Measurements from ENCODE around the gene ADGRL3.

The ADGRL3 gene

DNA sequence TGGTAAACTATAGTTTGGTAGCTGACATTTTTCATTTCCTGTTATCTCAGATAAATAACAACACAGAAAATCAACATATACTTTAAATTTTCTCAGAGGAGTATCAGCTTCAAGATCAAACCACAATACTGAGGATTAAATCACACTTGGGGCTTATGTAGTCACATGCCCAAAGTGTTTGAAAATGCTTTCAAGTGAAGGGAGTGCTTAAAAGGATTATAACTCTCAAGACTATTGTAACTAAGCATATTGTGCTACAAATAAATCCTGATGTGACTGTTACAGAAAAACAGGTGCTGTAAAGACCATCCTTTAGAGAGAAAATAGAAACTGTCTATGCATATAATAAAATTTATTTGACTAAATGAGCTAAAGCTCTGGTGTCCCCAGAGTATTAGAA is 887.6 kb downstream of the ADGRL3 start:
- Histone ChIP-seq H2AFZ (ENCODE audit: low read length, unreplicated experiment) (no peak overlapping the region), H3K4me3 (ENCODE audit: low read depth, low read length) (no peak overlapping the region), H3K27ac (ENCODE audit: low read depth, low read length) (no peak overlapping the region), H3K79me2 (ENCODE audit: control insufficient read depth, insufficient read depth, low read length, unreplicated experiment) (no peaks in the 10 kb centered on the region), H3K4me1 (ENCODE audit: control insufficient read depth, insufficient read depth, low read length, unreplicated experiment) (no peaks in the 10 kb centered on the region), H3K36me3 (ENCODE audit: insufficient read depth, low read length) (no peaks in the 10 kb centered on the region), H3K27me3 (ENCODE audit: insufficient read depth, low read length) (no peaks in the 10 kb centered on the region)

GRCh38 chr4:62093735-62094134 is 893.6 kb downstream of the ADGRL3 start:
- H3K4me3 ChIP-seq (ENCODE audit: low read depth, low read length): no peak overlapping the region
- H3K27ac ChIP-seq (ENCODE audit: low read depth, low read length): no peak overlapping the region
- no peaks in the 10 kb centered on the region for H3K27me3 ChIP-seq (ENCODE audit: insufficient read depth, low read length)
- H3K4me1 ChIP-seq (ENCODE audit: control insufficient read depth, insufficient read depth, low read length, unreplicated experiment): no peaks in the 10 kb centered on the region
- no peak overlapping the region for H2AFZ ChIP-seq (ENCODE audit: low read length, unreplicated experiment)
- H3K79me2 ChIP-seq (ENCODE audit: control insufficient read depth, insufficient read depth, low read length, unreplicated experiment): no peaks in the 10 kb centered on the region
- no peaks in the 10 kb centered on the region for H3K36me3 ChIP-seq (ENCODE audit: insufficient read depth, low read length)

GRCh38 chr4:62096881-62097280 is 896.8 kb downstream of the ADGRL3 start:
- Histone ChIP-seq H3K36me3 (ENCODE audit: insufficient read depth, low read length) (no peaks in the 10 kb centered on the region), H2AFZ (ENCODE audit: low read length, unreplicated experiment) (no peak overlapping the region), H3K4me3 (ENCODE audit: low read depth, low read length) (no peak overlapping the region), H3K4me1 (ENCODE audit: control insufficient read depth, insufficient read depth, low read length, unreplicated experiment) (no peaks in the 10 kb centered on the region), H3K27ac (ENCODE audit: low read depth, low read length) (no peak overlapping the region), H3K27me3 (ENCODE audit: insufficient read depth, low read length) (no peaks in the 10 kb centered on the region), H3K79me2 (ENCODE audit: control insufficient read depth, insufficient read depth, low read length, unreplicated experiment) (no peaks in the 10 kb centered on the region)

DNA sequence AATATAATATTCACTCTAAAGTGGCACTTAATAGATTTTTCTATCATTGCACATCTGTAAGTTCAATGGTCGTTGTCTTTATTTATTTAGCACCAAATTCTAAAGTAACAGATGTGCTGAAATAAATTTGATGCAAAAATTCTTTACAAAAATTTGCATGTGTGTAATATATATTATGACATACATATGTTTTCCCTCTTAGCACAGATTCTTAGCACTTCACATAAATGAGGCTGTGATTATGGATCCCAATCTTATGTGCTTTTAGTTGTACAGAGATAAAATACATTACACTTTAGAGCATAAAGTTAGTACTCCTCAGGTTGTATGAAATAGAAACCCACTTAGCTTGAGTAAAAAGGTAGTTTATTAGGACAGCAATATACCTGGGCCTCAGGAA is 915.1 kb downstream of the ADGRL3 start:
- H3K4me3 ChIP-seq (ENCODE audit: low read depth, low read length): no peak overlapping the region
- no peaks in the 10 kb centered on the region for H3K36me3 ChIP-seq (ENCODE audit: insufficient read depth, low read length)
- no peaks in the 10 kb centered on the region for H3K27me3 ChIP-seq (ENCODE audit: insufficient read depth, low read length)
- H3K27ac ChIP-seq (ENCODE audit: low read depth, low read length): no peak overlapping the region
- H2AFZ ChIP-seq (ENCODE audit: low read length, unreplicated experiment): no peak overlapping the region
- no peaks in the 10 kb centered on the region for H3K4me1 ChIP-seq (ENCODE audit: control insufficient read depth, insufficient read depth, low read length, unreplicated experiment)
- H3K79me2 ChIP-seq (ENCODE audit: control insufficient read depth, insufficient read depth, low read length, unreplicated experiment): no peaks in the 10 kb centered on the region

GRCh38 chr4:62117886-62118285 is 917.8 kb downstream of the ADGRL3 start:
- H3K4me1 ChIP-seq (ENCODE audit: control insufficient read depth, insufficient read depth, low read length, unreplicated experiment): no peaks in the 10 kb centered on the region
- no peak overlapping the region for H3K27ac ChIP-seq (ENCODE audit: low read depth, low read length)
- no peak overlapping the region for H2AFZ ChIP-seq (ENCODE audit: low read length, unreplicated experiment)
- no peaks in the 10 kb centered on the region for H3K36me3 ChIP-seq (ENCODE audit: insufficient read depth, low read length)
- no peaks in the 10 kb centered on the region for H3K79me2 ChIP-seq (ENCODE audit: control insufficient read depth, insufficient read depth, low read length, unreplicated experiment)
- H3K4me3 ChIP-seq (ENCODE audit: low read depth, low read length): no peak overlapping the region
- no peaks in the 10 kb centered on the region for H3K27me3 ChIP-seq (ENCODE audit: insufficient read depth, low read length)

DNA sequence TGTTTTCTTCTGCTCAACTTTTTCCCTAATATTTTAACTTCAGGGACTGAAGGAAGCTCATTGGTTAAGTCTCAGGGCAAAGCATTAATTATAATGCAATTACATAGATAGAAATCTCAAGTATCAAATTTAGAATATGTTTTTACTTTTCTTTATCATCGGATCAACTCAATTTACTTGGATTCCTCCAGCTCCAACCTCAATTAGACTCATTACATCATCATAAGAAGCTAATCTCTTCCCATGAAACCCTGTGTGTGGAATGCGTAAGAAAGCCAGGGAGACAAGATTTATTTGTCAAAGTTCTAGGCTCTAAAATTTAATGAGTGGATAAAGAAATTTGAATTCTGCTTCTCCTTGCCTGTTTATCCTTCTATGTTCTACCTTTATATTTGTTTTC is 918.4 kb downstream of the ADGRL3 start:
- H3K27ac ChIP-seq (ENCODE audit: low read depth, low read length): no peak overlapping the region
- H3K4me3 ChIP-seq (ENCODE audit: low read depth, low read length): no peak overlapping the region
- no peaks in the 10 kb centered on the region for H3K4me1 ChIP-seq (ENCODE audit: control insufficient read depth, insufficient read depth, low read length, unreplicated experiment)
- no peak overlapping the region for H2AFZ ChIP-seq (ENCODE audit: low read length, unreplicated experiment)
- H3K27me3 ChIP-seq (ENCODE audit: insufficient read depth, low read length): no peaks in the 10 kb centered on the region
- H3K79me2 ChIP-seq (ENCODE audit: control insufficient read depth, insufficient read depth, low read length, unreplicated experiment): no peaks in the 10 kb centered on the region
- no peaks in the 10 kb centered on the region for H3K36me3 ChIP-seq (ENCODE audit: insufficient read depth, low read length)

DNA sequence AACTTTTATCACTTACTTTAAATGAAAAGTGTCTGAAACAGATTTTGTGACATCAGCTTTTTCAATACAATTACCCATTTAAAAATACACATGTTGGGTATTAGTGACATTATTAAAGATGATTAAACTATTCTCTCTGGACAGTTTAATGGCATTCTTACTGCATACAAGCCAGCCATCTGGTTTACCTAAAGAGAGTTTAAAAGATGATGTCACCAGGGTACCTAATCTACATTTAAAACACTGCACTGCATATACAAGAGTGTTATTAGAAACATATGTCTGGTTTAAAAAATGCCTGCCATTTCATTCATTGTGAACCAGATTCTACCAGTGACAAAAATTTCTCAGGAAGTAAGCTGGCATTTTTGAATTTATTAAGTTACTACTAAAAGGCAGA is 919.1 kb downstream of the ADGRL3 start:
- H3K4me3 ChIP-seq (ENCODE audit: low read depth, low read length): no peak overlapping the region
- no peak overlapping the region for H2AFZ ChIP-seq (ENCODE audit: low read length, unreplicated experiment)
- H3K27me3 ChIP-seq (ENCODE audit: insufficient read depth, low read length): no peaks in the 10 kb centered on the region
- no peaks in the 10 kb centered on the region for H3K79me2 ChIP-seq (ENCODE audit: control insufficient read depth, insufficient read depth, low read length, unreplicated experiment)
- no peaks in the 10 kb centered on the region for H3K36me3 ChIP-seq (ENCODE audit: insufficient read depth, low read length)
- H3K4me1 ChIP-seq (ENCODE audit: control insufficient read depth, insufficient read depth, low read length, unreplicated experiment): no peaks in the 10 kb centered on the region
- H3K27ac ChIP-seq (ENCODE audit: low read depth, low read length): no peak overlapping the region

DNA sequence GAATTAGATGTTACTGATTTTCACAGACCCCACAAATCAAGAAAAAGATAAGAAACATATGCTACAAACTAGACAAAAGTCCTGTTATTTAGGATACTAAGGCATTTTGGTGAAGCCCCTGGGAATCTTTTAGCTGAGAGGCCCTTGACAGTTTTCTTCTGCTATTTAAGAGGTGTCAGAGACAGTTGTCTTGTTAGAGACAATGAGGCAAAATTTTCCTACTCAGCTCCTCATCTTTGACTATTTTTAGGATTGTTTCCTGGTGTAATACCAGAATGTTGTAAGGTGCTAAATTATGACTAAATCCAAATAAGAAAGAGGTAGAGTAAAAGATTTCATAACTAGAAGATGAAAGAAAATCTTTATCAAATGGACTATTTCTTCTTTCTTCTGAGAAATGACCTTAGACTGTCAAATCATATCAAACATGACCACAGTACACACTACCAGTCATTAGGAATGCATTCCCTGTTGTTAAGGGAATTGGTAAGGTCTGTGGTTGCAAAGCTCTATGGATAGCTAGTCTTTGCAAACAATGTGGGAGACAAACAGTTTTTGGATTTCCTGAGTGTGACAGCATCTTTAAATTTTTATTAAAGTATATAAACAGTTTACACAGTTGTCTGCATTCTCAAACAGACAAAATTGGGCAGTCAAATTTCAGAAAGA is 926.1 kb downstream of the ADGRL3 start:
- Histone ChIP-seq H3K4me1 (ENCODE audit: control insufficient read depth, insufficient read depth, low read length, unreplicated experiment) (no peaks in the 10 kb centered on the region), H3K27ac (ENCODE audit: low read depth, low read length) (no peak overlapping the region), H3K36me3 (ENCODE audit: insufficient read depth, low read length) (no peaks in the 10 kb centered on the region), H3K4me3 (ENCODE audit: low read depth, low read length) (no peak overlapping the region), H3K79me2 (ENCODE audit: control insufficient read depth, insufficient read depth, low read length, unreplicated experiment) (no peaks in the 10 kb centered on the region), H3K27me3 (ENCODE audit: insufficient read depth, low read length) (no peaks in the 10 kb centered on the region), H2AFZ (ENCODE audit: low read length, unreplicated experiment) (no peak overlapping the region)

Measured in ACC112 (cell line).